ENCODE data around the gene SUN2.

SUN2 gene

DNA sequence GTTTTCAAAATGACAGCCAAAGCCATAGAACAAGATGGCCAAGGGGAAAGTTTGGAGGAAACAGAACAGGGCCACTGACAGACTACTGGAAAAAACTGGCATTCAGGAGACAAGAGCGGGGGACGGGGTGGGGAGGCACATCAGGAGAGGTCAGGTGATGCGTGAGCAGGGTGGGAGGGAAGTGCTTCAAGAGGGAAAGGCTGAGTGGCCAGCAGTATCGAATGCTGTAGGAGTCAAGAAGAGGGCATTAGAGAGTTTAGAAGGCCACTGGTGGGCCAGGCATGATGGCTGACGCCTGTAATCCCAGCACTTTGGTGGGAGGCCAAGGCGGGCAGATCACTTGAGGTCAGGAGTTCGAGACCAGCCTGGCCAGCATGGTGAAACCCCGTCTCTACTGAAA is 41.9 kb downstream of the SUN2 start:
- DNase-seq: no peak

DNA sequence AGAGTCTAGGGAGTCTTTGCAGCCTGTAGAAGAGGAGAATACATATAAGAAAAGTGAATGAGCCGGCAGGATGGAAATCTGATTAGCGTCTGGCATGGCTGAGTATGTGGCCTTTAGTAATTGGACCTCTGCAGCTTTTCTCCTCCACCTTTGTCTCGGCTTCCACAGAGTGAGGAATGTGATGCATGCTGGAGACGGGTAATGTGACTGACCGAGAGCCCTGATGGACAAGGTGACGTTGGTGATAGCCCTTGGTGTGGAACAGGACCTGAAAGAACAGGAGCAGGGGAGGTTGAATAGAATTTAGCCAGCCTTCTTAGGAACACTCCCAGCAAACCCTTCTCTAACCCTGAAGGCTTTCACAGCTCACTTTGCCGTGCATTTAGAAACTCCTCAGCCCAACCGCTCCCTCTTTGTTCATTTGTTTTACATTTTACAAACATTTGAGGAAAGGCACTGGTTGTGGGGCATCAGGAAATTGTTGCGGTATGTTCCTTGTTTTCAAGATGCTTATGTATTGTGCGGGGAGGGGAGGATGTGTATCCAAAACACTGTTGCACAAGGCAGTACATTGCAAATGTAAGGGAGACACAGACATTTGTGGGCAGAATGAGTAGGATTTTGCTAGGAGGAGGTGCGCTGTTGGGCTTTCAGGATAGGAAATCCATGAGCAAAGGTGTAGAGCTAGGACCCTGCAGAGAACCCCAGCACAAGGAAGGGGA is 43.2 kb downstream of the SUN2 start:
- DNase-seq: no peak

DNA sequence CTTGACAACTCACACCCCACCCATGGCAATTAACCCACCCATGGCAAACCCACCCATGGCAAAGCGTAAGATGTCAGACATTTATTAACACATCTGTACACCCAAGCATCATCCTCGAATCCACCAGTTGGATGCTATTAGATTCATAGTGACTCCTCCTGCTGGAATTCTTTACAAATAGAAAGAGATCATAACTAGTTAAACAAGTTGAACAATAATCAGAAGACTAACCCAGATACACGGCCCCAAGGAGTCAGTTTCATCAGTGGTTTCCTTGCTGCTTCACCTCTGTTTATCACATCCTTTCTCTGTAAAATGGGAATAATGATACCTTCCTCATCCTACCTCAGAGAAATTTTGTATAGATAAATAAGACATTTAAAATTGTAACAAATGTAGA is 44.9 kb downstream of the SUN2 start:
- DNase-seq: no peak

DNA sequence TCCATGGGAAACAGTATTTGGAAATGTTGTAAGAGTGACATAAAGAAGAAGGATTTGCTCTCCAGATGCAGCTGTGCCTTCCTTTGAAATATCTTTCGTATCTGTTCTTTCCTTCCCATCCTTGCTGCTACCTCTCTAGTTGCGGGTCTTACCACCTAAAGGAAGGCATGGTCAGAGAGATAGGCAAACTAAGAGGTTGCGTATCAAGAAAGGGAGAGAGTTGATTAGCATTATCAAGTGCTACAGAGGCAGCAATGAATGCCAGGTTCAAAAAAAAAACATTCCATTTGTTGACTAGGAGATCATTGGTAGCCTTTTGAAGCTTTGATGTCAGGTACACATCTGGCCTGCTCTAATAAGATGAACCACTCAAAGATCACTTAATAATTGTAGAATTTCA is 45.4 kb downstream of the SUN2 start:
- DNase-seq: no peak

DNA sequence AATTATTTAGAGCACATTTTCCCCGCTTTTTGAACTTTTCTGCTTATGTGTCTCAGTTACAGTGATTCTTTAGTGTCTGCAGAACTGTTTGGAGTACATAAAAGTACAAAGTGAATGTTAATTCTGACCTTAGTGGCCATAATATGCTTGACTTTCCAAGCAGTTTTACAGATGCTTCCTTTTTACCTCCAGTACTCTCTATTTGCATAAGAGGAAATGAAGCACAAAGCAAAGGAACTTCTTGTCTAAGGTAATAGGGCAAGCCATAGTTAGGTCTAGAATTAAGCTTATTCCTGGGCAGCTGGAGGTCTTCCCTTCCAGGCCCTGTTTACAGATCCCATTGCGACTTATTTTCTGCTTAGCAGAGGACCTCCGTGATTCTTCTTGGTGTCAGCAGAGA is 46.5 kb downstream of the SUN2 start:
- no peak for DNase-seq

DNA sequence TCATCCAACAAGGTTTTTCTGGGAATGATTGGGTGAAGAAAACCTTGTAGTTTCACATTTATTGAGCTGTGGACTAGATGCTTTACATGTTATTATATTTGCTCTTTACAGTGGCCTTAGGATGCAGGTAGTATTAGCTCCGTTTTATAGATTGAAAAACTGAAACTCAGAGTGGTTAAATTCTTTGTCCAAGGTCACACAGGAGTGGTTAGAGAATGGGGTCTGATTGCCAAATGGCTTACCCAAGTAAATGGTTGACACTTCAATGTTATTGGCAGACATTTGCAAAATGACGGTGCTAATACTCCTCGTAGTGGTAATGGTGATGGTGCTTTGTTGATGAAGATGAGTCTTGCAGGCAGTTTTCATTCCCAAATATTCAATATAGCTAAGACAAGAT is 47.8 kb downstream of the SUN2 start:
- DNase-seq: no peak

DNA sequence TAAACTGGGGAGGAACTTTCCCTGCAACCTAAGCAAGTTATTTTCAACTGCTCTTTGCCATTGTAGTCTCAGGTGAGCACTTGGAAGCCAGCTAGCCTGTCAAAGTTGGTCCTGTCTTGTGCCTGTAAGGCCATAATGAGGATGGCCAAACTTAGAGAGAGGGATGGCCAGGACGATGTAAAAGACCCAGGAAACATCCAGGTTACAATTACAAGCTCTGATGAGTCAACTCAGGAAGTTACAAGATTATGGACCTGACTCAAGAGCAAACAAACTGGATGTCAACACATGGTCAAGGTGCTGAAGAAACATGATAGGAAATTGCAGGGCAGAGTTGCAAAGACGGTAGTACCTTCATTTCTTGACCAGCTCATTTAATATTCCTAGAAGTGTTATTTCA is 48.5 kb downstream of the SUN2 start:
- DNase-seq: no peak

DNA sequence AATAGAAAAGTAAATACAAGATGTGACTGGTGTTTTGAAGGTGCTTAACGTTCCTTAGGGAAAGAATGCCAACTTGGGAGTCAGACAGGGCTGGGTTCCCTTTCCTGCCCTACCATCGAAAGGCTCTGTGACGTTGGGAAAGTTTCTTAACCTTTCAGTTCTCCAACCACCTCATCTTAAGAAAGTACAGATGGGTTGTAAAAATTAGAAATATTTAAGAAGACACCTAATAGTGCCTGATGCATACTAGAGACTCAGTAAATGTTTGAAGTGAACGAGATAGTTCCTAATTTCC is 49.0 kb downstream of the SUN2 start:
- no peak for DNase-seq

DNA sequence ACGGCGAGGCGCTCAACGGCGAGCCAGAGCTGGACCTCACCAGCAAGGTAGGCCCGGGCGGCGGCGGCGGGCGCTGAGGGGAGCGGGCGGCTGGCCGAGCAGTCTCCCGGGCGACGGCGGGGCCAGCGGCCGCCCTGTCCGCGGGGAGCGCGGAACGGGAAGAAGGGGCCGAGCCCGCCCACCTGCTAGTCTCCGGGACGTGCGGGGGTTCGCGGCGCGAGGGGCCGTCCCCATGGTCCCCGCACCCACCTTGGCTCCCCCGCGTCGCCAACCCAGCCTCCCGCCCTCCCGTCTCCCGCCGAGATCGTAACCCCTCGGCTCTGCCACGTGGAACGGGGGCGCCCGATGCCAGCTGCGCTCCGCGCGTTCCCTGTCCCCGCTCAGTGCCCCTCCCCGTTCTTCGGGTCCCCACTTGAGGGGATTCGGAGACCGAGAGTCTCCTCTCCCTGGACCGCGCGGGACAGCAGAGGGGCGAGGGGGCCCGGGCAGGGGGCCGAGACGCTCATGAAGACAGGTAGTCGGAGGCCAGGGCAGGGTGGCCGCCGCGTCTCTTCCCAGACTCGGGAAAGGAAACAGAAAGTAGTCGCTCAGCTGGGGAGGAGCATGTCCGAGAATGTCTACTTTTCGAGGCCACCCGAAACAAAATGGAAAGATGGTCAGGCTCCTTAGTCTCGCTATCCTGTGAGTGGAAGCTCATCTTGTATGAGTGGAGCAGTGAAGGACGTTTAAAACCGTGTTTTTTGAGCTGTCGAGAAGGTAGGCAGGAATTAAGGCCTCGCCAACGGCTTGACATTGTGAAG is 49.5 kb downstream of the SUN2 start:
- peak in 1 of 2 experiments; percentile 49 for DNase-seq

DNA sequence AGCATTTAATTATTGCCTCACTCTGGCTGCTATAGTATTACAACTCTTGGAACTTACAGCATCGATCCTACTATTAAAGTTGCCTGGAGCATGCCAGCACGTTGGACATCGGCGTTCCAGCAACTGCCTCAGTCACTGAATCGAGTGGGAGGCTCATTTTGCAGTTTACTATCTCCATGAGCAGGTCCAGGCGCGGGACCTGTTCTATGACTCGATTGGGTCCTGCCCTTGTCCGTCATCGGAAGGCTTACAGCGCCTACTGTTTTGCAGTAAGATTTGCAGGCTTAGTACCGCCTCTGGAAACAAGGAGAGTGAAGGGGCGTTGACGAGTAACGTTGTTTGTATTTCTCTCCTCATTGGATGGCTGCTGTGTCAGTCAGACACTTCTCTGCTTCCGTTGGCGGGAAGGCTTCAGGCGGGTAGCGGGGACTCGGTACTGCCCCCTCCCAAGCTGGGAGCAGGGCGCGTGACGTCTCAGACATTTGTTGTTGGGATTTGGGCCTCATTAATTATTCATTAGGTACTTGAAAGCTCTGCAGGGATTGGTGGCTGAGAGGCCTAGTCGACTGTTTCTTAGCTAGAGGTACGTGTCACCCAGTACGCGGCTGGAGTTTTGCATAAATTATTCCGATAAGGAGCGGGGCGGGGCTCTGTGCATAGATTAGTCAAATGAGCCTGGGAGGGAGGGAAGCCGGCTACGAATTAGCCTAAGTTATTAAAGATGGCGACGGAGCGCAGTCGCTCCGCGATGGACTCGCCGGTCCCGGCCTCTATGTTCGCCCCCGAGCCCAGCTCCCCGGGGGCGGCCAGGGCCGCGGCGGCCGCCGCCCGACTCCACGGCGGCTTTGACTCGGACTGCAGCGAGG is 50.3 kb downstream of the SUN2 start, which contains the start of gene GTPBP1:
GTPBP1 (plus strand) TSS at position 710 of the 866 bp plus-strand sequence; CDS start at position 722, 12 bp downstream.
- peak; percentile 100 for DNase-seq

DNA sequence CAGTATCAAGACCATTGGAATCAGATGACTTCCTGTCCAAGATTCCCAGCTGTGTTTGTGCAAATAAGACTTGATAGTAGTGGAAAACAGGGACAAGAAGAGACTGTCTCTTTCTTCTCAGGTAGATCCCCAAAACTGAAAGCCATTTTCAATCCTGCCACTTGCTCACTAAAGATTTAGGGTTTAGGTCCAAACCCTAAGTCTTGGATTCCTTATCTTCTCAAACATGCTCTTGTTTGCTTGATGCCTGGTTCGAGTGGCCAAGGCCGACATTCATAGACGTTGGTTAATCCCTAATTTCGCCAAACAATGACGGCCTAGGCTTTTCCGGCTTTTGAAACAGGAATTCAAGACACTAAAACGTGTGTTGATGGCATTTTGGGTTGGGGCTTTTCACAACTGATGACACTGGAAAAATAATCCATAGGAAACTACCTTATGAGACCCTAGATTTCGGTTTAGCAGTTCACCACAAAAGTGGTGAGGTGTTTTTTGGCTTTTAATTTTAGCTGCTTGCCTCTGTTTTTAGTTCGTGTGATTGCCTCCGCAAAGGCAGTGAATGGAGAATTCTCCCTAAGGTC is 51.1 kb downstream of the SUN2 start:
- DNase-seq: peak in 1 of 2 experiments; percentile 35

DNA sequence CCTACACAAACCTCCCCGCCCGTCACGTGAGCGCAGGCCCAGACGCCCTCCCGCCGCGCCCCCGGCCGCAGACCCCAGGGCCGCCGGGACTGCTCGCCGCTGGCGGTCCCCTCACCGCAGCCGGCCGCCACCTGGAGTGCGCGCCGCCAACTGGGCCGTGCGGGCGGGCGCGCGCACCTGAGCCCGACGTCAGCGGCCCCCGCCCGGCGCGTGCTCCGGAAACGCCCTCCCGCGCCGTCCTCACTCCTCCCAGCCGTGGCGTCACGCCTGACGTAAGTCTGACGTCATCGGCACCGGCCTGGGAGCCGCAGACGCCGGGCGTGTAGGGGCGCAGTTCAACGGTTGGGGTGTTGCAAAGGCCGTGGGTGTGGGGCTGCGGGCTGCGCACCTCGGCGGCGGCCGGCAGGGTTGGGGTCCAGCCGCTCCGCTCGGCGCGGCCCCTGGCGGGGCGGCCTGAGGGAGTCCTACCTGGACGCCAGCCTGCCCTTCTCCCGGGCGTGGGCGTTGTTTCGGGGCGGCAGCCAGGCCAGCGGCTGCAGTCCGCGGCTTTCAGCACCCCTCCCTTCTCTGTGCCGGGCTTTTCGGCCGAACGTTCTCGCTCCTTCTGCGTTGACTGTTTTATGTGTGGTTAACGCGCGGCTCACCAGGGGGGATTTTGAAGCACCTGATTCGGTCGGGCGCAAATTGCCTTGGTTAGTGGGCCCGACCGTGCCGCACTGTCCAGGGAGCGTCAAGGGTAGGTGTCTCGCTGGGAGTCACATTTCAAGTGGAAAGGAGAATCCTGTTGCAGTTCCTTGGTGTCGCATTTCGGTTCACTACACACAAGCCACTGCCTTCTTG is 54.8 kb downstream of the SUN2 start, which contains the start of gene JOSD1:
JOSD1 (minus strand) TSS at position 155 of the 840 bp plus-strand sequence. CDS start 956 bp downstream, outside the sequence.
- peak; percentile 69 to 92 for DNase-seq

DNA sequence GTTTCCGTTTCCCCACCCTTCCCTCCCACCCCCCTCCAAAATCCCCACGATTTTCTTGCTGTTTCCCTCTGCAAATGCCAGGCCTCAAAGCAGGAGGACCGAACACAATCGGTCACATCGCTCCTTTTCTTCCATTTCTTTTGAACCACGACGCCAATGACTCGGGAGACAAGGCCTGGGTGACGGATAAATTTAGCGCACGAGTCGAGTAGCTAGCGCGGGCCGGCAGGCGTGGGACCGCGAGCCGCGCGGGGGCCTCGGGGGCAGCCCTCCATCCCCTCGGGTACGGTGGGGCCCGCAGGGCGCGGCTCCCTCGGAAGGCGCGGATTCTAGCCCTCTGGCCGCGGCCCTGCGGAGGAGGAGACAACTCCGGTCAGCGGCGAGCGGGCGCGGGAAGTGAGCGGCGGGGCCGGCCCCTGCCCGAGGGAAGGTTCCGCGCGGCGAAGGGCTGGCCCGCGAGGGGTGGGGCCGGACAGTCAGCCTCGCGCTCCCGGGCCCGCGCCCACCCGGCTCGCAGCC is 55.5 kb downstream of the SUN2 start:
- peak in 1 of 2 experiments; percentile 46 for DNase-seq

DNA sequence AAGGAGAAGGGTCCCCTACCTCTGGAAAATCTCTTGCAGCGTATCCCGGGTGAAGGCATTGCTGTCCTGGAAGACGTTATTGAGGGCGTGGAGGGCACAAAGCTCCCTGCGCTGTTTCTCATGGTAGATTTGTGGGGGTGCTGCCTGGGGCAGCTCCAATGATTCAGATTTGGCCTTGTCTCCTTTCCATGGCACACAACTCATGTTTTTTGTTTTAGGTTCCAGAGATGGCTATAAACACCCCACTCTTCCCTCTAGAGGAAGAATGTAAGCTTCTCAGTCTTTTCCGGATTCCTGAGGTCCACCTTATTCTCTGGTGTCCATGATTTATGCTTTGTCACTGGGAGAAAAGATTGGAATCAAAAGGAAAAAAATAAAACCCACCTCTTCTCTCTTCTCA is 56.0 kb downstream of the SUN2 start:
- DNase-seq: peak in 1 of 2 experiments; percentile 22

DNA sequence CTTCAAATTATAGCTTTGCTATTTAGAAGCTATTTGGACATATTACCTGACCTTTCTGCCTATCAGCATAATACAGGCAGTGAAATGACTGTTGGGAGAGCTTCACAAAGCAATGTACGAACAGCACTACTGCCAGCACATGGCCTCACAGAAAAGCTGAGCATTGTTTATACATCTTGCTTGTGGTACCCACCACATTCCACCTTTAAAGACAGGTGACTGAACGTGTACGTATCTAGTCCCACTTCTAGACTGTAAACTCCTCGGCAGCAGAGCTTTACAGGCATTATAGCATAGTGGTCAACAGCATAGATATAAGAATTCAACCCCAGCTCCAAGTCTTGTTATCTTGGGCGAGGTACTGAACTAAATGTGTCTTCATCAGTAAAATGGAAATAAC is 56.7 kb downstream of the SUN2 start:
- DNase-seq: no peak

DNA sequence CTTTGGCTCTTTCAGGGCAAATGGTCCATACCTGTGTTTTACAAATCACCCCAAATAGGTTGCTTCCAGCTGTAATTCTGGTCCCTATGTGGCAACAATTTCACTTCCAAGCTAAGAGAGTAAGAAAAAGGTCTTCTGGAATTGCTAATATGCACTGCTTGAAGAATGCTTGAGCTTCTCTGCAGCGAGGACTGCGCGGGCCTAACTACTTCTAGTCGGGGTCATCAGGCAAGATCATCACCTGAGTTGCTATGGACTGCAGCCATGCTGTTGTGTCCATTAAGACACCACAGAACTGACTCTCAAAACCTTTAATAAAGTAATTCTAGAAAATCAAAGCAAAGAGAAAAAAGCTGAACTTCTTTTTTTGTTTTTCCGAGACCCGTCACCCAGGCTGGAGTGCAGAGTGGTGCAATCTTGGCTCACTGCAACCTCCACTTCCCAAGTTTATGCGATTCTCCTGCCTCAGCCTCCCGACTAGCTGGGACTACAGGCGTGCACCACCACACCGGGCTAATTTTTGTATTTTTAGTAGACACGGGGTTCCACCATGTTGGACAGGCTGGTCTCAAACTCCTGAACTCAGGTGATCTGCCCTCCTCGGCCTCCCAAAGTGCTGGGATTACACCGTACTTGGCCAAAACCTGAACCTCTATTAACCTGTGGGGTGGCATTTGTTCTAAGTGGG is 57.2 kb downstream of the SUN2 start:
- DNase-seq: no peak

DNA sequence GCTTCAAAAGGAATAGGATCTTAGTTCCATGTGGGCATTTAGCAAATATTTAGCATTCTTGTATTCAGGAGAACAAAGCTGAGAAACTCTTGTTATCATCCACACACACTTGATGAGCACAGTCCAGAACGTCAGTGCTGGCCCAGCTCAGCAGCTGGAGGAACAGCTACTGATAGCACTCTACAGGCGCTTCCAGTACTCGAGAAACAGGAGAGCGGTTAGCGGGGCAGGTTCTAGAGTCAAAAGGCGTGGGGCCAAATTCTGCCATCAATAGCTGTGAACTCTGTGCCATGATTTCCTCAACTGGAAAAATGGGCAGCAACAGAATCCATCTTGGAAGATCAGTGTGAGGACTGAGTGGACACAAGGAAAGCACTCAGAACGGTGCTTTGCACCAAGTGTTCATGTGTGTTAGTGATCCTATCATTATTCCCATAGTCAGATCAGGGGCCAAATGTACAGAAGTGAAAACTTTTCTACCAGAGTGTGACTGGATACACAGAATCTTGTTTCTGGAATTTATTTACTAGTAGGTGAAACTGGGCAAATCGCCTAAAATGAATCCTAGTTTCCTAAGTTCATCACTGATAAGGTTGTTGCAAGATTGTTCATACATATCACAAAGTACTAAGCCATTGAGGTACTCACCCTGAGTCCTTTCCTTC is 58.2 kb downstream of the SUN2 start:
- DNase-seq: no peak

DNA sequence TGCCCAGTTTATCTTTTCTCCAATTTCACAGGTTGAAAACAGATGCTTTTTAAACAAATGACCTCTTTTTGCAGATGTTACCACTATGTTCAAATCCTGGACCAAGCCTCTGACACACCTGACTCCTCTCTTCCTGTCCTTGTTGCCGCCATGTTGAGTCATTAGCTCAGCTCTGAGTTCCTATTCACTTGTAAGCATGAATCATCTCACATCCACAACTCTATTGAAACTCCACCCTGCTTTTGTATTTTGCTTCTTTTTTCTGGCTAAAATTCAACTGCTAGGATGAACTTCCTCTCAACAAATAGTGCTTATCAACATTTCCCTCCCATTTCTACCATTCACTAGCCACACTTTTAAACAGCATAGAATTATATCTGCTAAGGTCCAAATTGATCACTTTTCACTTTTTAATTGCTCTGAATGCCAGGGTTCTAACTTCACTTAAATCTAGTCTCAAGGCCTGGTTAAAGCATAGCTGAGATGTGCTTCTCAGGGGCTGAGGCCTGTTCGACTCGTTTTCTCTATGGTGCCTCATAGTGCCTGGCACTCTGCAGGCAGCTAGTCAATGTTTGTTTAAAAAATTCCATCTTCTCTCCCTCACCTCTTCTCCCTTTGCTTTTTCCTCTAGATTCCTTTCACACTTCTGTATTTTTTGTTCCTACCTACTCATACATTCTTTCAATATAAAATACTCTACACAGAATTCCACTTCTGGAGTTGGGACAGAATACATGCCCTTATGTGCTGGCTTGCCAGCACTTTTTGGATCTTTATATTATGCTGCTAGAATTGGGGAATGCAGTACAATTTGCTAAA is 59.0 kb downstream of the SUN2 start:
- DNase-seq: no peak

DNA sequence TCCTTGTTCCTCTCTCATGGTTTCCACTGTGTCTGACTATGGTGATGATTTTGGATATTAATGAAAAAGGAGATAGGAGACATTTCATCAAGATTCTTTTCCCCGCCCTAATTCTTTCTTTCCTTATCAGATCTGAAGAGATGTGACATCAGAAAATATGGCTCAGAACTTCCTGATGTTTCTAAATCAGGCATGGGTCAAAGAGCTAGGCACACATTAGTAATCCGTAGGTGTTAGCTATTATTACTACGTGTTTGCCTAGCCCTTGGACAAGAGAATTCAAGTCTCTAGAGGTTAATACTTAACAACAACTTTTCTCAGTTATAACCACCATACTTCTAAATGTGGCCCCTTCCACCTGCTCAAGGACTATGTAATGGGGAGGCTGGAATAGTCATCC is 60.9 kb downstream of the SUN2 start:
- DNase-seq: no peak

DNA sequence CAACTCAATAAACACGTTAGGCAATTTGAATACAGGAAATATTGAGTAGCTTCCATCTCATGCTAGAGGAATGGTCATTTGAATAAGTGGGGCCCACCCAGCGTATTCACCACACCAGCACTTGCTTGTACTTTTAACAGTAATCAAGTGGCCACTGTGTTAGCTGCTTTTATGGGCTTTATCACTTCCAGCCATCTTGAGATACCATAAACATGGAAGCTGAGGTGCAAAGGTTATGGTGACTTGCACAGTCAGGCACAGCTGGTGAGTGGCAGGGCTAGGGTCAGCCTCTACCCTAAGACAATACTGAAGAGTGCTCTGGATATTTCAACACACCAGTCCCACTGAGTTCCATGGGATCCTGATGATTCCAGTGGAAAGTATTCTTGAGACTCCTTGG is 61.7 kb downstream of the SUN2 start:
- DNase-seq: no peak

Measured in NCI-H524 (cell line).